ENCODE data around the gene SLC22A3. TPM values are rescaled to one million over a fixed set of nuclear protein-coding genes. Genes with fewer than 3 reads are reported as not detected.

The SLC22A3 gene
- total and polyA plus RNA-seq, 2 of the 13 experiments (the other 11 are each of a cell fraction or from before 2014, with no cell fraction given), result 12.0 to 31.5 TPM

DNA sequence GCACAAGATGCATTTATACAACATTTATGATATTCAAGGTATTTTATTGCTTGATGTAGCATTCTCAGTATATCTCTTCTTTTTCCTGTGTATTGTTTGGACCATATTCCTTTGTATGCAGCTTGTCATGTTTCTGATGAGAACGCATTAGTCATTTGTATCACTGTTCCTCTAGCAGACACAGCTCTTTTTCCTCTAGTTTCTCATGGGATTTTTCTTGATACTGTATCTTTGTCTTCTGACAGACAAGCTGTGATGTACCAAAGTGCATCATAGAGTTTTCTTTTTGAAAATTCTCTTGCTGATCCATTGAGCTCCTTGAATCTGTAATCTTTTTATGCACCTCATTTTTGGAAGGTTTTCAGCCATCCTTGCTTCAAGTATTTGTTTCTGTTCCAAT lies 140.9 kb downstream of the SLC22A3 start:
- H2AFZ ChIP-seq (ENCODE audit: low read length), result no peak overlapping the region
- ChIA-PET CTCF (ENCODE audit: low intra/inter-chr PET ratio, low total read pairs) (no interaction called here), POLR2A (no interaction called here)
- H3K27ac ChIP-seq (ENCODE audit: extremely low read length, insufficient read depth, low read length), result no peak overlapping the region
- in situ Hi-C loops (cut with HindIII; ENCODE audit: extremely low pct_ligation_motif_present, low pct_unique_long_range_greater_than_20kb) (no loop called here), intact Hi-C loops (cut with micrococcal nuclease; ENCODE audit: unreplicated experiment) (no loop called here)
- no peaks in the 10 kb centered on the region for H3K9me3 ChIP-seq (ENCODE audit: low read length)
- H3K4me2 ChIP-seq (ENCODE audit: low read depth, low read length), result no peak overlapping the region
- no peaks in the 10 kb centered on the region for H4K20me1 ChIP-seq (ENCODE audit: insufficient read depth, low read length)
- WGBS (ENCODE audit: low lambda C conversion rate), result 100% methylated on average over 1 of the region's 1 CpG
- H3K36me3 ChIP-seq (replicated peaks in 1 of 2; ENCODE audit: control insufficient read depth in 1 of 2, insufficient read depth in 2 of 2, low read length in 2 of 2), result no peaks in the 10 kb centered on the region
- H3K4me1 ChIP-seq (ENCODE audit: insufficient read depth, low read length), result no peaks in the 10 kb centered on the region
- FAIRE-seq (peak; percentile 12), DNase-seq (ENCODE audit: low spot score) (no peak), ATAC-seq (no peak)
- no TSS peak for BruUV-seq (replicated peaks)
- H3K9ac ChIP-seq (ENCODE audit: insufficient read depth, low read depth, low read length), result no peak overlapping the region
- no peaks in the 10 kb centered on the region for H3K27me3 ChIP-seq (ENCODE audit: control insufficient read depth in 1 of 2, insufficient read depth in 2 of 2, low read length in 2 of 2)
- H3K4me3 ChIP-seq (replicated peaks in 1 of 3; ENCODE audit: insufficient read depth in 1 of 3, low read depth in 2 of 3, low read length in 3 of 3), result no peak overlapping the region
- H3K79me2 ChIP-seq (ENCODE audit: insufficient read depth, low read length), result no peaks in the 10 kb centered on the region
- TF ChIP-seq ZFP82 (CRISPR knock-in tag; IDR thresholded peaks at IDR 0.05; ENCODE audit: borderline replicate concordance) (no peak), ZNF547 (CRISPR knock-in tag; IDR thresholded peaks at IDR 0.05) (no peak), ATF7 (IDR thresholded peaks at IDR 0.05) (no peak), ATF7 (CRISPR knock-in tag; IDR thresholded peaks at IDR 0.05) (no peak), ZNF337 (CRISPR knock-in tag; IDR thresholded peaks at IDR 0.05; ENCODE audit: borderline replicate concordance, low read depth) (no peak), ZNF510 (CRISPR knock-in tag; IDR thresholded peaks at IDR 0.05; ENCODE audit: low read depth) (no peak), RCOR2 (CRISPR knock-in tag; IDR thresholded peaks at IDR 0.05) (no peak), ZKSCAN8 (CRISPR knock-in tag; IDR thresholded peaks at IDR 0.05; ENCODE audit: borderline replicate concordance) (no peak), TBX2 (CRISPR knock-in tag; IDR thresholded peaks at IDR 0.05; ENCODE audit: borderline replicate concordance) (no peak), ZNF3 (CRISPR knock-in tag; IDR thresholded peaks at IDR 0.05) (no peak)
- TF ChIP-seq, protein P1, sequence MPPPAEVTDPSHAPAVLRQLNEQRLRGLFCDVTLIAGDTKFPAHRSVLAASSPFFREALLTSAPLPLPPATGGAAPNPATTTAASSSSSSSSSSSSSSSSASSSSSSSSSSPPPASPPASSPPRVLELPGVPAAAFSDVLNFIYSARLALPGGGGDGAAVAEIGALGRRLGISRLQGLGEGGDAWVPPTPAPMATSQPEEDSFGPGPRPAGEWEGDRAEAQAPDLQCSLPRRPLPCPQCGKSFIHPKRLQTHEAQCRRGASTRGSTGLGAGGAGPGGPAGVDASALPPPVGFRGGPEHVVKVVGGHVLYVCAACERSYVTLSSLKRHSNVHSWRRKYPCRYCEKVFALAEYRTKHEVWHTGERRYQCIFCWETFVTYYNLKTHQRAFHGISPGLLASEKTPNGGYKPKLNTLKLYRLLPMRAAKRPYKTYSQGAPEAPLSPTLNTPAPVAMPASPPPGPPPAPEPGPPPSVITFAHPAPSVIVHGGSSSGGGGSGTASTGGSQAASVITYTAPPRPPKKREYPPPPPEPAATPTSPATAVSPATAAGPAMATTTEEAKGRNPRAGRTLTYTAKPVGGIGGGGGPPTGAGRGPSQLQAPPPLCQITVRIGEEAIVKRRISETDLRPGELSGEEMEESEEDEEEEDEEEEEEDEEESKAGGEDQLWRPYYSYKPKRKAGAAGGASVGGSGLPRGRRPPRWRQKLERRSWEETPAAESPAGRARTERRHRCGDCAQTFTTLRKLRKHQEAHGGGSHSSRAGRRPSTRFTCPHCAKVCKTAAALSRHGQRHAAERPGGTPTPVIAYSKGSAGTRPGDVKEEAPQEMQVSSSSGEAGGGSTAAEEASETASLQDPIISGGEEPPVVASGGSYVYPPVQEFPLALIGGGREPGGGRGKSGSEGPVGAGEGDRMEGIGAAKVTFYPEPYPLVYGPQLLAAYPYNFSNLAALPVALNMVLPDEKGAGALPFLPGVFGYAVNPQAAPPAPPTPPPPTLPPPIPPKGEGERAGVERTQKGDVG (CRISPR knock-in tag; IDR thresholded peaks at IDR 0.05; ENCODE audit: borderline replicate concordance), result no peak
- TF ChIP-seq, protein P2, sequence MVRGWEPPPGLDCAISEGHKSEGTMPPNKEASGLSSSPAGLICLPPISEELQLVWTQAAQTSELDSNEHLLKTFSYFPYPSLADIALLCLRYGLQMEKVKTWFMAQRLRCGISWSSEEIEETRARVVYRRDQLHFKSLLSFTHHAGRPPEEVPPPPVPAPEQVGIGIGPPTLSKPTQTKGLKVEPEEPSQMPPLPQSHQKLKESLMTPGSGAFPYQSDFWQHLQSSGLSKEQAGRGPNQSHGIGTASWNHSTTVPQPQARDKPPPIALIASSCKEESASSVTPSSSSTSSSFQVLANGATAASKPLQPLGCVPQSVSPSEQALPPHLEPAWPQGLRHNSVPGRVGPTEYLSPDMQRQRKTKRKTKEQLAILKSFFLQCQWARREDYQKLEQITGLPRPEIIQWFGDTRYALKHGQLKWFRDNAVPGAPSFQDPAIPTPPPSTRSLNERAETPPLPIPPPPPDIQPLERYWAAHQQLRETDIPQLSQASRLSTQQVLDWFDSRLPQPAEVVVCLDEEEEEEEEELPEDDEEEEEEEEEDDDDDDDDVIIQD (CRISPR knock-in tag; IDR thresholded peaks at IDR 0.05; ENCODE audit: low read depth), result no peak
- TF ChIP-seq, protein P3, sequence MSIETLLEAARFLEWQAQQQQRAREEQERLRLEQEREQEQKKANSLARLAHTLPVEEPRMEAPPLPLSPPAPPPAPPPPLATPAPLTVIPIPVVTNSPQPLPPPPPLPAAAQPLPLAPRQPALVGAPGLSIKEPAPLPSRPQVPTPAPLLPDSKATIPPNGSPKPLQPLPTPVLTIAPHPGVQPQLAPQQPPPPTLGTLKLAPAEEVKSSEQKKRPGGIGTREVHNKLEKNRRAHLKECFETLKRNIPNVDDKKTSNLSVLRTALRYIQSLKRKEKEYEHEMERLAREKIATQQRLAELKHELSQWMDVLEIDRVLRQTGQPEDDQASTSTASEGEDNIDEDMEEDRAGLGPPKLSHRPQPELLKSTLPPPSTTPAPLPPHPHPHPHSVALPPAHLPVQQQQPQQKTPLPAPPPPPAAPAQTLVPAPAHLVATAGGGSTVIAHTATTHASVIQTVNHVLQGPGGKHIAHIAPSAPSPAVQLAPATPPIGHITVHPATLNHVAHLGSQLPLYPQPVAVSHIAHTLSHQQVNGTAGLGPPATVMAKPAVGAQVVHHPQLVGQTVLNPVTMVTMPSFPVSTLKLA (IDR thresholded peaks at IDR 0.05), result no peak
- TF ChIP-seq, protein P4, sequence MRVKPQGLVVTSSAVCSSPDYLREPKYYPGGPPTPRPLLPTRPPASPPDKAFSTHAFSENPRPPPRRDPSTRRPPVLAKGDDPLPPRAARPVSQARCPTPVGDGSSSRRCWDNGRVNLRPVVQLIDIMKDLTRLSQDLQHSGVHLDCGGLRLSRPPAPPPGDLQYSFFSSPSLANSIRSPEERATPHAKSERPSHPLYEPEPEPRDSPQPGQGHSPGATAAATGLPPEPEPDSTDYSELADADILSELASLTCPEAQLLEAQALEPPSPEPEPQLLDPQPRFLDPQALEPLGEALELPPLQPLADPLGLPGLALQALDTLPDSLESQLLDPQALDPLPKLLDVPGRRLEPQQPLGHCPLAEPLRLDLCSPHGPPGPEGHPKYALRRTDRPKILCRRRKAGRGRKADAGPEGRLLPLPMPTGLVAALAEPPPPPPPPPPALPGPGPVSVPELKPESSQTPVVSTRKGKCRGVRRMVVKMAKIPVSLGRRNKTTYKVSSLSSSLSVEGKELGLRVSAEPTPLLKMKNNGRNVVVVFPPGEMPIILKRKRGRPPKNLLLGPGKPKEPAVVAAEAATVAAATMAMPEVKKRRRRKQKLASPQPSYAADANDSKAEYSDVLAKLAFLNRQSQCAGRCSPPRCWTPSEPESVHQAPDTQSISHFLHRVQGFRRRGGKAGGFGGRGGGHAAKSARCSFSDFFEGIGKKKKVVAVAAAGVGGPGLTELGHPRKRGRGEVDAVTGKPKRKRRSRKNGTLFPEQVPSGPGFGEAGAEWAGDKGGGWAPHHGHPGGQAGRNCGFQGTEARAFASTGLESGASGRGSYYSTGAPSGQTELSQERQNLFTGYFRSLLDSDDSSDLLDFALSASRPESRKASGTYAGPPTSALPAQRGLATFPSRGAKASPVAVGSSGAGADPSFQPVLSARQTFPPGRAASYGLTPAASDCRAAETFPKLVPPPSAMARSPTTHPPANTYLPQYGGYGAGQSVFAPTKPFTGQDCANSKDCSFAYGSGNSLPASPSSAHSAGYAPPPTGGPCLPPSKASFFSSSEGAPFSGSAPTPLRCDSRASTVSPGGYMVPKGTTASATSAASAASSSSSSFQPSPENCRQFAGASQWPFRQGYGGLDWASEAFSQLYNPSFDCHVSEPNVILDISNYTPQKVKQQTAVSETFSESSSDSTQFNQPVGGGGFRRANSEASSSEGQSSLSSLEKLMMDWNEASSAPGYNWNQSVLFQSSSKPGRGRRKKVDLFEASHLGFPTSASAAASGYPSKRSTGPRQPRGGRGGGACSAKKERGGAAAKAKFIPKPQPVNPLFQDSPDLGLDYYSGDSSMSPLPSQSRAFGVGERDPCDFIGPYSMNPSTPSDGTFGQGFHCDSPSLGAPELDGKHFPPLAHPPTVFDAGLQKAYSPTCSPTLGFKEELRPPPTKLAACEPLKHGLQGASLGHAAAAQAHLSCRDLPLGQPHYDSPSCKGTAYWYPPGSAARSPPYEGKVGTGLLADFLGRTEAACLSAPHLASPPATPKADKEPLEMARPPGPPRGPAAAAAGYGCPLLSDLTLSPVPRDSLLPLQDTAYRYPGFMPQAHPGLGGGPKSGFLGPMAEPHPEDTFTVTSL (CRISPR knock-in tag; IDR thresholded peaks at IDR 0.05; ENCODE audit: borderline replicate concordance), result no peak

Data from HepG2 (cell line).